ENCODE results near the gene MYBPH. TPM values are rescaled to one million over a fixed set of nuclear protein-coding genes. Genes with fewer than 3 reads are reported as not detected.

Gene MYBPH
- polyA plus RNA-seq, 3 donors = 0.04 to 0.52 (median 0.16) TPM

- no peak overlapping the region for H3K9ac ChIP-seq (ENCODE audit: insufficient read depth, low read length, poor library complexity, severe bottlenecking)
- H3K27ac Mint-ChIP-seq = no peak overlapping the region
- DNase-seq = no peak
- H3K9me3 Mint-ChIP-seq = peaks cover 0 to 7% (median 0%) of the 10 kb centered on the region in 7 donors
- H3K36me3 Mint-ChIP-seq = peaks cover 0 to 7% of the 10 kb centered on the region in 2 donors
- peaks cover 56% of the 10 kb centered on the region for H3K4me1 Mint-ChIP-seq
- peaks cover 23 to 53% of the 10 kb centered on the region in 2 donors for H3K27me3 ChIP-seq (ENCODE audit: control insufficient read depth in 2 of 2, insufficient read depth in 2 of 2, low read length in 2 of 2)
- no peaks in the 10 kb centered on the region for H3K36me3 ChIP-seq (replicated peaks in 1 of 2; ENCODE audit: control insufficient read depth in 1 of 2, insufficient read depth in 2 of 2, low read length in 2 of 2)
- TF ChIP-seq CTCF (IDR thresholded peaks at IDR 0.05) = no peak
- peaks cover 46 to 70% (median 59%) of the 10 kb centered on the region in 3 donors for H3K27me3 Mint-ChIP-seq (ENCODE audit: low read depth in 3 of 3)
- no peak overlapping the region for H2AFZ ChIP-seq (ENCODE audit: insufficient read depth, low read depth, low read length, poor library complexity, severe bottlenecking)
- H3K4me2 ChIP-seq (replicated peaks; ENCODE audit: extremely low read depth, low read length, poor library complexity, severe bottlenecking) = no peak overlapping the region
- H4K20me1 ChIP-seq (ENCODE audit: insufficient read depth, low read length) = no peaks in the 10 kb centered on the region
- peaks cover 57 to 60% of the 10 kb centered on the region in 2 donors for H3K4me1 ChIP-seq (ENCODE audit: control insufficient read depth in 1 of 2, insufficient read depth in 2 of 2, low read length in 2 of 2)
- intact Hi-C loops (cut with micrococcal nuclease) = no loop called here
- H3K9me3 ChIP-seq (replicated peaks in 1 of 2; ENCODE audit: control insufficient read depth in 1 of 2, insufficient read depth in 1 of 2, low read length in 2 of 2) = peaks cover 0 to 9% of the 10 kb centered on the region in 2 donors
- WGBS (ENCODE audit: insufficient coverage) = 92% methylated on average over 7 of the region's 9 CpGs
- H3K4me3 ChIP-seq (replicated peaks in 1 of 3; ENCODE audit: low read depth in 2 of 3, low read length in 3 of 3) = no peak overlapping the region
- H3K79me2 ChIP-seq (ENCODE audit: insufficient read depth, low read length) = no peaks in the 10 kb centered on the region
- H3K4me3 Mint-ChIP-seq = peak overlapping the region in 1 of 2 donors; percentile 49
- H3K27ac ChIP-seq (ENCODE audit: low read depth in 1 of 2, low read length in 2 of 2) = no peak overlapping the region
These were observed 44.0 kb downstream of the MYBPH start for GRCh38 chr1:203131548-203132200.

GRCh38 chr1:203130358-203130985, 45.2 kb downstream of the MYBPH start:
- Mint-ChIP-seq H3K4me3 (no peak overlapping the region), H3K9me3 (peaks cover 0 to 10% (median 2%) of the 10 kb centered on the region in 7 donors), H3K27ac (no peak overlapping the region), H3K27me3 (ENCODE audit: low read depth in 3 of 3) (peaks cover 43 to 69% (median 61%) of the 10 kb centered on the region in 3 donors), H3K4me1 (peaks cover 57% of the 10 kb centered on the region), H3K36me3 (peaks cover 0 to 7% of the 10 kb centered on the region in 2 donors)
- Histone ChIP-seq H3K27me3 (ENCODE audit: control insufficient read depth in 2 of 2, insufficient read depth in 2 of 2, low read length in 2 of 2) (peaks cover 21 to 47% of the 10 kb centered on the region in 2 donors), H3K9me3 (replicated peaks in 1 of 2; ENCODE audit: control insufficient read depth in 1 of 2, insufficient read depth in 1 of 2, low read length in 2 of 2) (peaks cover 0 to 9% of the 10 kb centered on the region in 2 donors), H2AFZ (ENCODE audit: insufficient read depth, low read depth, low read length, poor library complexity, severe bottlenecking) (no peak overlapping the region), H3K4me1 (ENCODE audit: control insufficient read depth in 1 of 2, insufficient read depth in 2 of 2, low read length in 2 of 2) (peaks cover 58 to 61% of the 10 kb centered on the region in 2 donors), H3K9ac (ENCODE audit: insufficient read depth, low read length, poor library complexity, severe bottlenecking) (no peak overlapping the region), H3K4me3 (replicated peaks in 1 of 3; ENCODE audit: low read depth in 2 of 3, low read length in 3 of 3) (no peak overlapping the region), H4K20me1 (ENCODE audit: insufficient read depth, low read length) (no peaks in the 10 kb centered on the region), H3K4me2 (replicated peaks; ENCODE audit: extremely low read depth, low read length, poor library complexity, severe bottlenecking) (no peak overlapping the region), H3K27ac (ENCODE audit: low read depth in 1 of 2, low read length in 2 of 2) (no peak overlapping the region), H3K36me3 (replicated peaks in 1 of 2; ENCODE audit: control insufficient read depth in 1 of 2, insufficient read depth in 2 of 2, low read length in 2 of 2) (no peaks in the 10 kb centered on the region), H3K79me2 (ENCODE audit: insufficient read depth, low read length) (no peaks in the 10 kb centered on the region)
- TF ChIP-seq CTCF (IDR thresholded peaks at IDR 0.05) = no peak
- intact Hi-C loops (cut with micrococcal nuclease) = no loop called here
- 100% methylated on average over 3 of the region's 3 CpGs for WGBS (ENCODE audit: insufficient coverage)
- DNase-seq = no peak
